Choroid plexus epithelial cell (primary cell): ENCODE measurements around the gene ANKRA2.

Experiments used
- DNase-seq: peaks from one replicate; pipeline ENCODE4 v3.0.0-alpha.2; 2010; ENCODE audit warnings: low read depth
- H3K4me3 ChIP-seq: 2 replicates; pipeline ENCODE4 v1.5.1; 2011; ENCODE audit warnings: low read depth, mild to moderate bottlenecking, control low read depth, low read length, moderate library complexity
- CTCF ChIP-seq: conservative IDR thresholded peaks from 2 replicates; pipeline ENCODE4 v1.5.1; 2011; ENCODE audit warnings: low read depth, mild to moderate bottlenecking, control low read depth, inconsistent platforms, low read length, moderate library complexity

ANKRA2 gene, protein sequence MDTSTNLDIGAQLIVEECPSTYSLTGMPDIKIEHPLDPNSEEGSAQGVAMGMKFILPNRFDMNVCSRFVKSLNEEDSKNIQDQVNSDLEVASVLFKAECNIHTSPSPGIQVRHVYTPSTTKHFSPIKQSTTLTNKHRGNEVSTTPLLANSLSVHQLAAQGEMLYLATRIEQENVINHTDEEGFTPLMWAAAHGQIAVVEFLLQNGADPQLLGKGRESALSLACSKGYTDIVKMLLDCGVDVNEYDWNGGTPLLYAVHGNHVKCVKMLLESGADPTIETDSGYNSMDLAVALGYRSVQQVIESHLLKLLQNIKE

GRCh38 chr5:73565139-73565968 is at the start of gene ANKRA2, which contains the start of gene UTP15:
Gene ANKRA2, minus strand, starts transcription at chr5:73565639. Its CDS starts 2,758 bp downstream, at chr5:73562881.
Gene UTP15, plus strand, starts transcription at chr5:73565743. Its CDS starts 1,602 bp downstream, at chr5:73567345.
- DNase-seq, result peak; percentile 99
- no peak for TF ChIP-seq CTCF
- H3K4me3 ChIP-seq, result peak within 1 kb of the TSS; percentile 94

GRCh38 chr5:73615085-73615484 is 49.6 kb upstream of the ANKRA2 start:
- H3K4me3 ChIP-seq, result no peak overlapping the region
- DNase-seq, result no peak
- no peak for TF ChIP-seq CTCF

GRCh38 chr5:73612799-73613198 is 47.4 kb upstream of the ANKRA2 start:
- no peak for TF ChIP-seq CTCF
- DNase-seq, result no peak
- H3K4me3 ChIP-seq, result no peak overlapping the region

DNA sequence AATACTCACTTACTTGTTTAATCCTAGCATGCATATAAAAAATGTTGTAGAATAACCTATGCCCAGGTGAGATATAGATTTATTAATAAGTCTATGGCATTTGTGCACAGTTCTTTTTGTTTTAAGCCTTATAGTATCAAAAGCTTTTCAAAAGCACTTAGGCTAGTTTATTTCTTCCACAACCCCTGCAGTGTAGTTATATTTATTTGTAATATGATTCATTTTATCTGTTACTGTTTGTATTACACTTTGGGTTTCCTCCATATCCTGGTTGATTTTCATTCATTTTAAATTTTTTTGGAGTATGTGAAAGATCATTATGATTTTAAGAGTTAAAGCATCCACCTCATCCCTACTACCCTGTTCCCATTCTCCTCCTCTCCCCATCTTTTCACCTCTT is 41.8 kb upstream of the ANKRA2 start:
- no peak for DNase-seq
- no peak for TF ChIP-seq CTCF
- H3K4me3 ChIP-seq, result no peak overlapping the region

- no peak for TF ChIP-seq CTCF
- peak; percentile 26 for DNase-seq
- H3K4me3 ChIP-seq, result no peak overlapping the region
These were observed 40.8 kb upstream of the ANKRA2 start for GRCh38 chr5:73606206-73606753.

DNA sequence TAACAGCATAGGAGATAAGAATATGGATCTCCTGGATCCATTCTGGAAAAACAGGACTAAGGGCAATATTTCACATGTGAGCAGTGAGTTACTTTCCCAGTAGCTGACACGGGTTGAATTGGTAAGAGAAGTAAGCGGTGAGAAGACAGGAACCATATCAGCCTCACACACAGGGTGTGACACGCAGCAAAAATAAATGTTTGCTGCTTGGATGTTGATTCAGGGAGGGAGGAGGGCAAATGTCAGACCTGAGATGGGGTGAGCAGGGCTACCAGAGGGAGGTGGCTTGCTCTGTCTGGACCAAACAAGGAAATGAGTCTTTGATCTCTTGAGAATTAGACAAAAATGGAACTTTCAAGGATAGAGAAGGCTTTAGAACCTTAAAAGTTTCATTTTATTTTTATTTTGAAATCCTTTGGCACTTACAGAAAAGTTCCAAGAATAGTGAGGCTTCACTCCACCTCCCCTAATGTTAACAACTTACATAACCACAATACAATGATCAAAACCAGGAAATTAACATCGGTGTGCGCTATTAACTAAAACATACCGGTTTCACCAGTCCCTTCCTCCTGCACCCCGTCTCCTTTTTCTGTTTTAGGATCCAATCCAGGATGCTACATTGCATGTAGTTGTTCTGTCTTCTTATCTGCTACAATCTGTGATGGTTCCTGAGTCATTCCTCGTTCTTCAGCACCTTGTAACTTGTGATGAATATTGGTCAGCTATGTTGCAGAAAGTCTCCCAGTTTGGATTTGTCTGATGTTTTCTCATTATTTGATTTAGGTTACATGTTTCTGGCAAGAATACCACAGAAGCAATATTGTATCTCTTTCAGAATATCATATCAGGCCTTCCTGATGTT is 40.0 kb upstream of the ANKRA2 start:
- no peak for TF ChIP-seq CTCF
- no peak overlapping the region for H3K4me3 ChIP-seq
- peak; percentile 65 for DNase-seq
